Measurements from ENCODE around the gene SDHA.
"Not testable (repeated sequence)": the region's sequence is repeated elsewhere in the genome, so short reads cannot be mapped to it uniquely, and the experiment has no call there.

DNA sequence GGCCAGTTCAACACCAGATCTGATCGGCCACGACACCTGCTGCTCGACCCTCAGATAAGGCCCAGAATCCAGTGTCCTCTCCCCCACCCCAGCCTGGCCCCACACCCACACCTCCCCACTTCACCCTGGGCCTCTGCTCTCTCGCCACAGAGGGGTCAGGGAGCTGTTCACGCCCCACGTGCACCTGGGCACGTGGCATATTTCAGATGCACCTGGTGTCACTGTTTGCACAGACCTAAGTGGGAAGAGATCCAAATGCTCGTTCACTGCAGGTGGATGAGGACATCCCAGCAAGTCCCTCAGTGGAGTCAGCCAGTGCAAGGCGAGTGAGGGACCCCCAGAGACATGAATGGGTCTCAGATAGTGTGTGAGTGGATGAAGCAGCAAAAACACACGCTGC is 78.1 kb downstream of the SDHA start:
- not testable (repeated sequence) for TF ChIP-seq POLR2A (IDR thresholded peaks at IDR 0.05); POLR2AphosphoS5 (IDR thresholded peaks at IDR 0.05; ENCODE audit: insufficient read depth in 1 of 2, low read depth in 1 of 2)
- TF ChIP-seq, protein P1, sequence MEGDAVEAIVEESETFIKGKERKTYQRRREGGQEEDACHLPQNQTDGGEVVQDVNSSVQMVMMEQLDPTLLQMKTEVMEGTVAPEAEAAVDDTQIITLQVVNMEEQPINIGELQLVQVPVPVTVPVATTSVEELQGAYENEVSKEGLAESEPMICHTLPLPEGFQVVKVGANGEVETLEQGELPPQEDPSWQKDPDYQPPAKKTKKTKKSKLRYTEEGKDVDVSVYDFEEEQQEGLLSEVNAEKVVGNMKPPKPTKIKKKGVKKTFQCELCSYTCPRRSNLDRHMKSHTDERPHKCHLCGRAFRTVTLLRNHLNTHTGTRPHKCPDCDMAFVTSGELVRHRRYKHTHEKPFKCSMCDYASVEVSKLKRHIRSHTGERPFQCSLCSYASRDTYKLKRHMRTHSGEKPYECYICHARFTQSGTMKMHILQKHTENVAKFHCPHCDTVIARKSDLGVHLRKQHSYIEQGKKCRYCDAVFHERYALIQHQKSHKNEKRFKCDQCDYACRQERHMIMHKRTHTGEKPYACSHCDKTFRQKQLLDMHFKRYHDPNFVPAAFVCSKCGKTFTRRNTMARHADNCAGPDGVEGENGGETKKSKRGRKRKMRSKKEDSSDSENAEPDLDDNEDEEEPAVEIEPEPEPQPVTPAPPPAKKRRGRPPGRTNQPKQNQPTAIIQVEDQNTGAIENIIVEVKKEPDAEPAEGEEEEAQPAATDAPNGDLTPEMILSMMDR (IDR thresholded peaks at IDR 0.05), result not testable (repeated sequence)
